ENCODE results near the gene C6orf132.
"Not testable (repeated sequence)": the region's sequence is repeated elsewhere in the genome, so short reads cannot be mapped to it uniquely, and the experiment has no call there.

The C6orf132 gene

GRCh38 chr6:42162384-42162783 is 20.0 kb upstream of the C6orf132 start:
- DNase-seq: no peak

GRCh38 chr6:42159431-42160024 is 17.1 kb upstream of the C6orf132 start:
- DNase-seq: no peak

- DNase-seq: no peak
Observed at GRCh38 chr6:42158631-42159030, 16.2 kb upstream of the C6orf132 start.

GRCh38 chr6:42158011-42158410 is 15.6 kb upstream of the C6orf132 start:
- DNase-seq: no peak

- no peak for DNase-seq
Observed at GRCh38 chr6:42156638-42157037, 14.2 kb upstream of the C6orf132 start.

- no peak for DNase-seq
Observed at GRCh38 chr6:42155293-42155692, 12.9 kb upstream of the C6orf132 start.

GRCh38 chr6:42154461-42155209 is 12.2 kb upstream of the C6orf132 start:
- no peak for DNase-seq

GRCh38 chr6:42153921-42154320 is 11.5 kb upstream of the C6orf132 start:
- no peak for DNase-seq

GRCh38 chr6:42152528-42153213 is 10.3 kb upstream of the C6orf132 start:
- DNase-seq: not testable (repeated sequence)

GRCh38 chr6:42152024-42152423 is 9.6 kb upstream of the C6orf132 start:
- DNase-seq: no peak

- no peak for DNase-seq
Observed at GRCh38 chr6:42150254-42150653, 7.8 kb upstream of the C6orf132 start.

GRCh38 chr6:42148058-42148457 is 5.6 kb upstream of the C6orf132 start:
- DNase-seq: no peak

GRCh38 chr6:42147138-42147562 is 4.7 kb upstream of the C6orf132 start:
- no peak for DNase-seq

GRCh38 chr6:42141603-42142117 is 760 bp downstream of the C6orf132 start:
- DNase-seq: no peak

GRCh38 chr6:42140756-42141602 is 1.4 kb downstream of the C6orf132 start:
- DNase-seq: no peak

- no peak for DNase-seq
Observed at GRCh38 chr6:42140032-42140431, 2.4 kb downstream of the C6orf132 start.

GRCh38 chr6:42138630-42139619 is 3.5 kb downstream of the C6orf132 start:
- DNase-seq: no peak

GRCh38 chr6:42138190-42138589 is 4.2 kb downstream of the C6orf132 start:
- DNase-seq: no peak

GRCh38 chr6:42137194-42137753 is 5.1 kb downstream of the C6orf132 start:
- DNase-seq: no peak

GRCh38 chr6:42136508-42137193 is 5.8 kb downstream of the C6orf132 start:
- peak; percentile 14 for DNase-seq

GRCh38 chr6:42135722-42136121 is 6.7 kb downstream of the C6orf132 start:
- no peak for DNase-seq

Measured in CD4-positive, alpha-beta T cell treated with Interleukin-6 for 4 hours (primary cell).